Pons (tissue), 1 donor: Measurements from ENCODE around the gene LSM14A.
"Not testable (repeated sequence)": the region's sequence is repeated elsewhere in the genome, so short reads cannot be mapped to it uniquely, and the experiment has no call there.

Source experiments
- DNase-seq: peaks from one replicate; pipeline ENCODE4 v3.0.0-alpha.2; 2016; ENCODE audit warnings: low spot score

The LSM14A gene

DNA sequence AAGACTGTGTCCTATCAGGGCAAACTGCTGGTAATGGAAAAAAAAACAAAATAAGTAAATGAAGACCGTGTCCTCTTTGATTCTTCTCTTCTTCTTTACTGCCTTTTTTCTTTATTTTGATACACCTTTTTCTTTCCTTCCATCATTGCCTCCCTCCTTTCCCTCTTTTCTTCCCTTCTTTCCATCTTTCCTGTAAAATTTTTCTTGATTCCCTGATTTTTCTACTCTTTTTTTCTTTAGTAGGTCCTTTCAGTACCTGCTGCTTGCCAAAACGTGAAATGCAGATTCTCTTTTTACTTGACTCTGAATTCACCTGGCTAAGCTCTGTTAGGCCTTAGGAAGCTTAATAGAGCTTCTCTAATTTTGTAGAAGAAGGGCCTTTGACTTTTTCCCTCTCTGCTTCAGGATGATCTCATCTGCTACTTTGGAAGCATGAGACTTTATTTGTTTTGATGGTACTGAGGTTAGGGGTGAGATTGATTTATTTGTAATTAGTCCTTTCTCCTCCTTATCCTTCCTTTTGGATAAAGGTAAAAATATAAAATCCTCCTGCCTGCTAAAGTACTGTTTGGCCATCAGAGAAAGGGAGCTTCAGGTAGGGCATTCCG, 19.2 kb downstream of the LSM14A start:
- no peak for DNase-seq

DNA sequence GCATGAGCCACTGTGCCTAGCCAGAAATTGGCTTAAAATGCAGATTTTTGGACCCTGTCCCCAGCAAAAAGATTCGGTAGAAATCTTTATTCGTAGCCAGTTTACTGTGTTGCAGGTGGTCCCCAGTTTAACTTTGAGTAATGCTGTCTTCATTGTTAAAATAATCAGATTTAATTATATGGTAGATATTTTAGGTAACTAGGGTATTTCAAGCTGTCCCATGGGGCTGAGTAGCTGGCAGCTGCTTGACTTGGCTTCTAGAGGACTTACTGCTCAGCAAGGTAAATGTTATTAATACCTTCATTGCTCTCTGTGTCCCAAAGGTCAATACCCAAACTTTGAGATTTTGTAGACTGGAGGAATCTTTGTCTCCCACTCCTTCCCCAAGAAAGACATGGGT, 21.1 kb downstream of the LSM14A start:
- DNase-seq = no peak

DNA sequence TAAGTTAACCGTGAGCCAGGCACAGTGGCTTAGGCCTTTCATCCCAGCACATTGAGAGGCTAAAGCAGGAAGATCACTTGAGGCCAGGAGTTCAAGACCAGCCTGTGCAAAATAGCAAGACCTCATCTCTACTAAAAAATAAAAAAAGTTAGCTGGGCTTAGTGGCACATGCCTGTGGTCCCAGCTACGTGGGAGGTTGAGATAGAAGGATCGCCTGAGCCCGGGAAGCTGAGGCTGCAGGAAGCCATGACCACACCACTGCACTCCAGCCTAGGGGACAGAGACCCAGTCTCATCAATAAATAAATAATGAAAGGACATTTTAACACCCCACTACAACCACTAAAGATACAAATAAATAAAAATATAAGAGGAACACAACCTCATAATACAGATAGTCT, 21.6 kb downstream of the LSM14A start:
- DNase-seq = no peak

DNA sequence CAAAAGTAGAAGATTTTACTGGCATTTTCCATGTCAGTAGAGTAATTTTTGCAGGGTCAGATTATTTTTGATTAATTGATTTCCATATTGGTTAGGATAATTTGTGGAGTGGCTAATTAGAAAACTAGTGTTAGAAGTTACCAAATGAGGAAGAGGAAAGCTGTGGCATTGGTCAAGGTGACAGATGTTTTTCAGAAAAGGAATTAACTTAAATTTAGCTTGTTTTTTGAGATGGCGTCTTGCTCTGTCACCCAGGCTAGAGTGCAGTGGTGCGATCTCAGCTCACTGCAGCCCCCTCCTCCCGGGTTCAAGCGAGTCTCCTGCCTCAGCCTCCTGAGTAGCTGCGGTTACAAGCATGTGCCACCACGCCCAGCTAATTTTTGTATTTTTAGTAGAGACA, 28.8 kb downstream of the LSM14A start:
- DNase-seq = no peak

DNA sequence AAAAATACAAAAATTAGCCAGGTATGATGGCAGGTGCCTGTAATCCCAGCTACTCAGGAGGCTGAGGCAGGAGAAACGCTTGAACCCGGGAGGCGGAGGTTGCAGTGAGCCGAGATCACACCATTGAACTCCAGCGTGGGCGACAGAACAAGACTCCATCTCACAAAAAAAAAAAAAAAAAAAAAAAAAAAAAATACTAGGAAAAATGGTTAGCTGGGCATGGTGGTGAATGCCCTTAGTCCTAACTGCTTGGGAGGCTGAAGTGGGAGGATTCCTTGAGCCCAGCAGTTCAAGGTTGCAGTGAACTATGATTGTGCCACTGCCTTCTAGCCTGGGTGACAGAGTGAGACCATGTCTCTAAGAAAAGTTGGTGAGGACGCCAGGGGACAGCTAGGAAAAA, 33.0 kb downstream of the LSM14A start:
- not testable (repeated sequence) for DNase-seq

DNA sequence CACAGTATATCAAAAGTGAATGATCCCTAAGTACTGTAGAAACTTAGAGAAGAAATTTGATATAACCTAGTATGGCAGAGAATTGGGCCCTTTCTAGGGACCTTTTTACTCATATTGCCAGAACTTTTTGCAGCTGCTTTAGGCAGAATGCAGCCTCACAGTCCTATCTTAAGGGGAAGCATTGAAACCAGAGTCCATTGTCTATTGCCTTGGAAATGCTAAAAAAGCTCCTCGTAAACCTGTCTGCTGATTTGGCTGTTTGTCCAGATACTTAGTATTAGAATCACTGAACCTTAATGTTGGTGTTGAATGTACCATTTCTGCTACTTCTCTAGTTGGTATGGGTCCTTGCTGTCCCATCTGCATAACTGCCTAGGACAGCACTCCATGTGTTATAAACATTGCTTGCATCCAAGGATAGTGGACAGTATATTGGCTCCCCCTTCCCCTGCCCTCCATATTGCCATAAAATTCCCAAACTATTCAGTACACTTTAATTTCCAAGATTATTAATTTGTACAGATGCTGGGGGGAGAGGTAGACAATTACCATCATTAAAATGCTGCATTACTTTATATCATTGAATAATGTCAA, 36.1 kb downstream of the LSM14A start:
- DNase-seq = no peak

DNA sequence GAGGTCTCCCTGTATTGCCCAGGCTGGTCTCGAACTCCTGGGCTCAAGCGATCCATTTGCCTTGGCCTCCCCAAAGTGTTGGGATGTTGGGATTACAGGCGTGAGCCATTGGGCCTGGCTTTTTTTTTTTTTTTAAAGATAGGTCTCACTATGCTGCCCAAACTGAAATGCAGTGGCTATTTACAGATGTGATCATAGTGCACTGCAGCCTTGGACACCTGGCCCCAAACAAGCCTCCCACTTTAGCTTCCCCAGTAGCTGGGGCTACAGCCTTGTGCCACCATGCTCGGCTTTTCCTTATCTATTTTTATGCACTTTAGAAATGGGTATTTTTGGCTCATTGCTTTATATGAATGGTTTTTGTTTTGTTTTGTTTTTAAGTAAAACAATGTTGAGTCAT, 37.4 kb downstream of the LSM14A start:
- no peak for DNase-seq

DNA sequence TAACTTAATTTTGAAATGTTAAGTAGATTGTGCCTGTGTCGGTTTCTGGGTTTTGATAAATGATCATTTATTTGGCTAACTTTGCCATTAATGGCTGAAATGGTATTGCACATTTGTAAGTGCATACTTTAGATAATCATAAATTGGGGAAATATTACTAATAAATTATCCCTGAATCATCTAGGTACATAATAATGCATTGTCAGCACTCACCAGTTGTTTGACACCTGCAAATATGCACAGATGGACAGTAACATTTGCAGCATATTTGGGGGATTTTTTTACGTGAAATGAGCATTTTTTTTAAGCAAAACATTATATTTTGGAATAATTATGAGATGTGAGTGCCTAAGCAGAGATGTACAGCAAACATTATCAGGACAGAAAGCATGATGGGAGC, 41.0 kb downstream of the LSM14A start:
- DNase-seq = no peak

DNA sequence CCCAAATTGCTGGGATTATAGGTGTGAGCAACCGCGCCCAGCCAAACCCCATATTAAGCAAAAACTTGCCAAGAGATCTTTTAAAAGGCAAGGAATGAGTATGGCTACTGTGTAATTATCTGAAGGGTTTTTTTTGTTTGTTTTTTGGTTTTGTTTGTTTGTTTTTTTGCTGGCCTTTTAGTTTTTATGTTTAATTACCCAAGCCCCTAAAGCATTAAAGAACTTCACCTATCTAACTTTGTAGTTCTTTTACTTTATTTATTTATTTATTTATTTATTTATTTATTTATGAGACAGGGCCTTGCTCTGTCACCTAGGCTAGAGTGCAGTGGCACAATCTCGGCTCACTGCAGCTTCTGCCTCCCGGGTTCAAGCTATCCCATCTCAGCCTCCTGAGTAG, 41.7 kb downstream of the LSM14A start:
- no peak for DNase-seq

DNA sequence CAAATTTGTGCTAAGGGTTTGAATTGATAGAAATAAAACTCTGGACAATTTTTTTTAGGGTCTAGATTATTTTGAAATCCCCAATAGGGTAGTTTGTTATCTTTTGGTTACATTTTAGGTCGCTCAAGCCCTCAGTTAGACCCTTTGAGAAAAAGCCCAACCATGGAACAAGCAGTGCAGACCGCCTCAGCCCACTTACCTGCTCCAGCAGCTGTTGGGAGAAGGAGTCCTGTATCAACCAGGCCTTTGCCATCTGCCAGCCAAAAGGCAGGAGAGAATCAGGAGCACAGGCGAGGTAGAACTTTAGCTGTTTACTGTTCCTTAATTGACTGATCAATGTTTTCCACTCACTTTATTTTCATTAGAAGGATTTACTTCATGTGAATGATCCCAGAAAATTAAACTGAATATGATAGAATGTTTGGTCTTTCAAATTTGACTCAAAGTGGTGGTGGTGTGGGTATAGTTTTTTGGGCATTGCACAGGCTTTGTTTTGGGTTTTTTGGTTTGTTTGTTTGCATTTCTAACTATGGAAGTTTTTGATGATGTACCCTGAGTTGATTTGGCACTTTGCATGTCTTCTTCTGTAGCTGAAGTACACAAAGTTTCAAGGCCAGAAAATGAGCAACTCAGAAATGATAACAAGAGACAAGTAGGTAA, 42.8 kb downstream of the LSM14A start:
- no peak for DNase-seq

DNA sequence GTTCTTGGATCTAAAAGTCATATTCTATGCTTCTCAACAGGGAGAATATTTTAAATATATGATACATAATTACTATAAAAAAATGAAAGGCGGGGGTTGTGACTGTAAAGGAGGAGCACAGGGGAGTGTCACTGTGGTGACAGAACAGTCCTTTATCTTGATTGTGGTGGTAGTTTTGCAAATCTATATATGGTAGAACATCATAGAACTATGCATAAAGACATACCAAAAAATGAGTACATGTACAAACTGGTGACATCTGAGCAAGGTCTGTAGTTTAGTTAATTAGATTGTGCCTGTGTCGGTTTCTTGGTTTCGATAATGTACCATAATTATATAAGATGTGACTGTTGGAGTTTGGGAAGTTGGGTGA, 43.3 kb downstream of the LSM14A start:
- no peak for DNase-seq

DNA sequence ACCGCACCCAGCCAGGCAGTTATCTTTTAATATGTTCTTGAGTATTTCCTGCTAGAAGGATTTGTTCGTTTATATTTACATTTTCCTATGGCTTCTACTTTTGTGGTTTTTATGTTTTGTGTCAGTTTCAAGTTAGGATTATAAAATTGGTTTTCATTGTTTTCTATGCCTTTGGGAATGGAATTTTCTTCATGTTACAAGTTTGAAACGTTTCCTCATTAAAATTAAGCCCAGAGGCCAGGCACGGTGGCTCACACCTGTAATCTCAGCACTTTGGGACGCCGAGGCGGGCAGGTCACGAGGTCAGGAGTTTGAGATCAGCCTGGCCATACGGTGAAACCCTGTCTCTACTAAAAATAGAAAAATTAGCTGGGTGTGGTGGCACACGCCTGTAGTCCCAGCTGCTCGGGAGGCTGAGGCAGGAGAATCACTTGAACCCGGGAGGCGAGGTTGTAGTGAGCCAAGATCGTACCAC, 44.5 kb downstream of the LSM14A start:
- DNase-seq = not testable (repeated sequence)

DNA sequence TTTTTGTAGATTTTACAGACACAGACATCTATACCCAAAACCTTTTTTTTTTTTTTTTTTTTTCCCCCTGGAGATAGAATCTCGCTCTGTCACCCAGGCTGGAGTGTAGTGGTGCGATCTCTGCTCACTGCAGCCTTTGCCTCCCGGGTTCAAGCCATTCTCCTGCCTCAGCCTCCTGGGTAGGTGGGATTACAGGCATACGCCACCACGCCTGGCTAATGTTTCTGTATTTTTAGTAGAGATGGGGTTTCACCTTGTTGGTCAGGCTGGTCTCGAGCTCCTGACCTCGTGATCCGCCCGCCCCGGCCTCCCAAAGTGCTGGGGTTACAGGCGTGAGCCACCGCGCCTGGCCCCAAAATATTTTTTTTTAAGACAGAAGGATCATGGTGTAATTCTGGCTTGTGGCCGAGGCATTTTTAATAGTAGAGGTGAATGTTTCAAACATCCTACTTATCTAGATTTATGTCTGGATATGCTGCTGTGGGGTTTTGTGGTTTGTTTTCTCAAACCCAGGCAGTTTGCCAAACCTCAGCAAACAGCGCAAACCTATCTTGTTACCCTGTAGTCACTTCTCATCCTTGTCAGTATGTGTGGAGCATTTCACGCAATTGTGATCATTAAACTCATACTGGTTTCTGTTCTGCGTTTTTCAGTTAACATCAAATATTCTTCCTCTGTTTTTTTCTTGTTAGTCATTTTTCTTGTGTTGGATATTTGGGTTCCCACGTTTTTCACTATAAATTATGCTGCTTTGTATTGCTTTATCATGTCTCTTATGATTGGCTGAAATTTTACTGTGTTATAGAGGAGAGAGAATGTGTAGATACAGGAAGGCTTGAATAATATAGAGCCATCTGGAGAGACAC, 45.9 kb downstream of the LSM14A start:
- no peak for DNase-seq

DNA sequence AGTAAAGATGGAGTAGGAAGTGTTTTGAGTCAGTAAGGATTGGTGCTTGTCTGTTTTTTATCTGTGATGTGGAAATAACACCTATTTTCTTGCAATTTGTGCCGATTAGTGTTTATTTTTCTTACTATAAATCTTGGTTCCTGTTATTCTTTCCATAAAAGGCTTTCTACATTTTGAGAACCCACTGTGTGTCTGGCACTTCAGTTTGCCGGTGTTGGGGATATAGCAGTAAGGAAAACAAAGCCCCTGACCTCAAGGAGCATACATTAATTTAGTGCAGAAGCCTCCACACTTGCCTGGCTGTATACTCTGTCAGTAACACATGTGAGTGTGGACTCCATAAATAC, 46.5 kb downstream of the LSM14A start:
- DNase-seq = no peak

DNA sequence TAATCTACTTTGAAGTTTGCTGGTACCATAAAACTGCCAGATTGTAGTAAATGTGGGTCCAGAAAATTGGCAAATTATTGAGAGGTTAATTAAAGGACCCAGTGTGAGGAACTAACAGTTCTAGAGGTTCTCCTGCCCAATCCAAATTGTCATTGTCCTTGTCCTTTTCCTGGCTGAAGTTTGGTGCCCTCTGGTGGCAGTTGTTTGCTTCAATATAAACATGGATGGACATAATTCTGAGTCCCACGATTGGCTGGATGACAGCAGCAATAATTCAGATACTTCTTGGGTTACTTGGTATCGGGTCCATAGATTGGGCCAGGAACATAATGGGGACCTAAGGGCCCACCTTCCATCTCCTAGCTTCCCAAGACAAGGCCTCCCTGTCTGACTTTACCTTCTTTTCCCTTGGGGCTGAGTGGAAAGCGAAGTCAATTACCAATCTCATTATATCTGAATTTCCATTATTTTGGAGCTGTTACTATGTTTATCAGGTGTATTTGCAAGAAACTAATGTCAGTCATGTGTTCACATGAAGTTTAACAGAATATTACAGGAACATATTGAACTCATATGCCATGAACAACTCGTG, 48.3 kb downstream of the LSM14A start:
- DNase-seq = peak; percentile 83

DNA sequence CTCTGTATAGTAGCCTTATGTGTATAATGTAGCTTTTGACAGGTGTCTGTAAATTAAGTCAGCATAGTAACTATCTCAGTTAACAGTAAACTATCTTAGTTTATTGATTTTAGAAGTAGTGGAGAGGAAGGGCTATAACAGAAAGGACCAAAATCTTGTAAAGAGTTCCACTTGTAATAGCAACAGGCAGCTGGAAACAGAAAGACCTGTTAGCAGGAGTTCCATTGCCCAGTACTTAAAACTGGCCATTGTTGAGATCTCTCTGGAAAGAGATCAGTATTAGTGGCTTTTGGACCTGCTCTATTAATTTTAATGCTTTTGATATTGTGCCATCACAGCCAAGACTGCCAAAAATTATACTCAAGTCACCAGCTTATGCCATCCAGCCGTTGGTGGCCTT, 50.1 kb downstream of the LSM14A start:
- no peak for DNase-seq

DNA sequence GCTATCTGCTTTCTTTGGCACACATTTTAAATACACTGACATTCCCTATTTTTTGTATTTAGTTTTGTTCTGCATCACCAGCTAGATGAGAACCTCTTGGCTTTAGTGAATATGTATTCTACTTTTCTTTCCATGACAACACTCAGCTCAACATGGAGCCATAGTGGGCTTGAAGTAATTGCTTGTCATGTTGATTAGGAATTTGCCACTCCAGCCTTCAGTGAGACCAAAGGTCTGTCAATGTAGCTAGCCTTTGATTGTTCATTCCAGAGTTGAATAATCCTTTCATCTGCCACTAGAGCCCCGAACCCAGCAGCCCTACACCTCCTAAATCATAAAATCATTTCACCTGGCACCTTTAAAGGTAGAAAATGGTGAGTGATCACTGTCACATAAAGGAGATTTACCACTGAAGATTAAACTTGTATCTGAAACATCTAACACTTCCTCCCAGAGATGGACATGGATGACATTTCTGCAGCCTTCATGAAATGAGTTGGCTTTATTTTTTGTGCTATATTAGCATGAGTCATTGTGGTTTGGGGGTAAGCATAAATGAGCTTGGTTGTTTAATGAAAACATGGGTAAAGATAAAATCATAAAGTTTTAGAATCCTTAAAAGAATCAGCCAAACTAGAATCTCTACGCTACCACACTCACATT, 52.8 kb downstream of the LSM14A start:
- DNase-seq = no peak

DNA sequence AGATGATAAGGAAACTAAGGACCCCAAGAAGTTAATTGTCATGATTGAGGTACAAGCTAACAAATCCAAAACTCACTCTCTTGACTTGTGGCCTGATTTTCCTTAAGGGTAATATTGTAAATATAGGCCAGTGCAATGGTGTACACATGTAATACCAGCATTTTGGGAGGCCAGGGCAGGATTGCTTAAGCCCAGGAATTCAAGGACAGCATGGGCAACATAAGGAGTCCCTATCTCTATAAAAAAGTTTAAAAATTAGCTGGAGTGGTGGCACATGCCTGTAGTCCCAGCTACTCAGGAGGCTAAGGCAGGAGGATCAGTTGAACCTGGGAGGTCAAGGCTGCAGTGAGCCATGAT, 53.3 kb downstream of the LSM14A start:
- DNase-seq = no peak

DNA sequence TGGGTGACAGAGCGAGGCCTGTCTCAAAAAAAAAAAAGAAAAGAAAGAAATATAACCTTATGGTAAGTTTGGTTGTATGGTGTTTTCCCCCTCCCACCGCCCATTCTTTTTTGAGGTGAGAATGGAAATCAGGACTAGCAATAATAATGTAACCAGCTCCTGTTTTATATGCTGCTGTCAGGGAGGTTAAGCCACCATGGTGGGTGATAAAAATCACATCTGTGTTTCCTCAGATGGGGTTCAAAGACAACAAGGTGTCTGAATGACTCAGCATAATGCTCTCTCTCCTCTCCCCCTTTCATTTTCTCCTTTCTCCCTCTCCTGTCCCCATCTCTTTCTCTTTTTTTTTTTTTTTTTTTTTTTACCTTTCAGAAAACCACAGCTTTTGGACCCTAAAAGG, 53.7 kb downstream of the LSM14A start:
- DNase-seq = no peak

DNA sequence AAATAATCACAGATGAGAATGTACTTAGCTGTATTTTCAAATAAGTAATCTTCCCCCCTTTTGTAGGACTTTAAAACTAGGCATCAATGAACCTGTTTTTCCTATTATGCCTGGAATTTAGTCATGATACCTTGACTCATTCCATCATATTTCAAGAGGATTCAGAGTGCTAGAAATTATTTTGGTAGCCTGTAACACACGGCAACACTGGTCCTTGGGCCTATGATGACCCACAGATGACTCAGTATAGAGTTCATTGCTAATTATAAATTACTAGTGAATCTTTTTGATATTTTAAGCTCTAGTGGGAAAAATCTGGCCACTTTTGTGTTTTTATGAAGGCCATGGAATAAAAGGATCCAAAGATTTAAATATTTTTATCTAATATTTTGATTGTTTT, 56.0 kb downstream of the LSM14A start:
- no peak for DNase-seq

DNA sequence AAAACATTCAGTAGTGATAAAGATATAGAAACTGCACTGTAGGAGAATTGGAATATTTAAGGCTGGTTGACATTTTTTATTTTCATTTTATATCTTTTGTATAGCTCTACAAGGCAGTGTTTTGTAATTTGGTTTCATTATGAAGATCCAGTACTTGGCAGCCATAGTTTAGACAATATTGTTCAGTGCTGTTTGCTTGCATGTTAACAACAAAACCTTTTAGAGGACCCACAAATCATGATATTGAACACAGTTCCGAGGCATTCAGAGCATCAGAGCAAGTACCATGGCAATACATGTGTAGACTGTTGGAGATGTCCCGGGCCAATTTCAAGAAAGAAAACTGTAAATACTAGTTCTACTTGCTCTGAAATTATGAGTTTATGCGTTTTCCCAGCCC, 56.5 kb downstream of the LSM14A start:
- peak; percentile 53 for DNase-seq

DNA sequence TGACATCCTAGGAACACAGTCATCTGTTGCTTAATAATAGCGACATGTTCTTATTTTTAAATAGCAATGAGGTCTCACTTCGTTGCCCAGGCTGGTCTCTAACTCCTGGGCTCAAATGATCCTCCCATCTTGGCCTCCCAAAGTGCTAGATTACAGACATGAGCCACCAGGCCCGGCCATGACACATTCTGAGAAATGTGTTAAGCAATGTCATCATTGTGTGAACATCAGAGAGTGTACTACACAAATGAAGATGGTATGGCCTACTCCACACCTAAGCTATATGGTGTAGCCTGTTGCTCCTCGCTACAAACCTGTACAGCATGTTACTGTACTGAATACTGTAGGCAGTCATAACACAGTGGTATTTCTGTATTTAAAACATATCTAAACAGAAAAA, 57.4 kb downstream of the LSM14A start:
- no peak for DNase-seq
